NCI-H82 treated with DMSO at 0.1 percent for 48 hours (cell line): ENCODE measurements around the gene ERN1.
"Not testable (repeated sequence)": the region's sequence is repeated elsewhere in the genome, so short reads cannot be mapped to it uniquely, and the experiment has no call there.

Experiments
- DNase-seq: peaks from one replicate; lab custom pipeline; 2025; ENCODE audit not compliant: unreplicated experiment; lab: John Stamatoyannopoulos, UW

Gene ERN1

DNA sequence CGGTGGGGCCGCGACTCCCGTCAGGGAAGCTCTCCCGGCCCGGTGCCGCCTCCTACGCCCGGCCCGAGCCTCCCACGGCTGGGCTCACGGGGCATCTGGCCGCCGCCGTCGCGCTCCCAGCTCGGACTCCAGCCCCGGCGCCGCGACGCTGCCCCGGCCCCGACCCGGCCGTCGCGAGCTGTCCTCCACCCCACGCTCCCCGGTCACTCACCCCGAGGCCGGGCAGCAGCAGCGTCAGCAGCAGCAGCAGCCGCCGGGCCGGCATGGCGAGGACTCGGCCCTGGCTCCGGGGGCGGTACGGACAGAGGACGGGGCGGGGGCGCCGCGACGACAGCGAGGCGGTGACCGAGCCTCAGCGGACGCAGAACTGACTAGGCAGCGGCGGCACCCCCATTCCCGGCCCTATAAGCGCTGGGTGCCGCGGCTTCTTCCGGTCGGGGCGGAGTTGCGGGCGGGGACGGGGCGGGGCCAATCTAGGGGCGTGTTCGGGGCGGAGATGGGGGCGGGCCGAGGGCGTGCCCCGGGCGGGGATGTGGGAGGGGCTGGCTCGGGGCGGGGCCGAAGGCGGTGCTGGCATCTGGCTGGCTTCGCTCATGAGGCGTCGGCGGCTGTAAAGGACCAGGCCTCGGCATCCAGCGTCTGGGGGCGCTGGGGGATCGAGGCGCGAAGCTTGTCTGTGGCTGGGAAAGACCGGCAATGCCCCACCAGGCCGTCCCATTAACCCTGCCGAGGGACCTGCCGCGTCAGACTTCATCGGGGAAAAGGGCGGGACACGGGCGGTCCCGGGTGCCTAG lies at the start of gene ERN1:
ERN1 (minus strand) TSS at position 380 of the 794 bp plus-strand sequence; CDS start at position 265, 115 bp downstream.
- DNase-seq: peak; percentile 71

- not testable (repeated sequence) for DNase-seq
Observed at GRCh38 chr17:64179024-64179423, 49.1 kb upstream of the ERN1 start.

DNA sequence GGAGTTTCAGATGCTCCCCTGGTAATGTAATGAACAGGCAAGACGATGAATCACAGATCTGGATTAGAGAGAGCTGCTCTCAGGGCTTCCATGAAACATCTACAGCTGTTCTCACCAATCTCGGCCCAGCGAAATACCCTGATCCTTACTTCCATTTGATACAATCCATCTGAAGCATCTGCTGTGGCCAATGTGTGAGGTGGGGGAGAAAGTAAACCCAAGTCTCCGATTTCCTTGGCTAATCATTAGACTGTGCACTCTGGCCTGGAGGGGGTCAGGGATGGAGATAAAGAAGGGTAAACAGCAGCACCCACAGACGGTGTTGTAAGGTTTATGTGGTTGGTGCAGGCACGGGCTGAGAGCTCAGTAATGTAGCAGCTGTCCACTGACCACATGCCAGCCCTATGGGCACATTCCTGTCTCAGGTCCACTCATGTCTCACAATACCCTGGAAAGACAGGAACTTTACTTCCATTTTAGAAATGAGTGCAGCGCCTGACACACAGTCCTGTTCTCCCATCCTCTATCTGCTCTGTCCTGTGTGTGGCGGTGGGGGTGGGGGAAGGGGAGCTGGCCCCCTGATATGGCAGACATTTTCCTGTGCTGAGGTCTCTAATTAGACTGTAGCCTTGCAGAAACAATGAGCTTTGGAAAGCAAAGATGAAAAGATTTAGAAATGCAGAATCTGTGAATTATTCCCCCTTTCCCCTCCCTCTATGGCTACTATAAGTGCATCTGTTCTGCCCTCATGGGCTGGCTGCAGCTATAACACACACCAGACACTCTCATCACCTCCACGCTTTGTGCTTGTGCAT lies 48.3 kb upstream of the ERN1 start:
- peak; percentile 38 for DNase-seq

DNA sequence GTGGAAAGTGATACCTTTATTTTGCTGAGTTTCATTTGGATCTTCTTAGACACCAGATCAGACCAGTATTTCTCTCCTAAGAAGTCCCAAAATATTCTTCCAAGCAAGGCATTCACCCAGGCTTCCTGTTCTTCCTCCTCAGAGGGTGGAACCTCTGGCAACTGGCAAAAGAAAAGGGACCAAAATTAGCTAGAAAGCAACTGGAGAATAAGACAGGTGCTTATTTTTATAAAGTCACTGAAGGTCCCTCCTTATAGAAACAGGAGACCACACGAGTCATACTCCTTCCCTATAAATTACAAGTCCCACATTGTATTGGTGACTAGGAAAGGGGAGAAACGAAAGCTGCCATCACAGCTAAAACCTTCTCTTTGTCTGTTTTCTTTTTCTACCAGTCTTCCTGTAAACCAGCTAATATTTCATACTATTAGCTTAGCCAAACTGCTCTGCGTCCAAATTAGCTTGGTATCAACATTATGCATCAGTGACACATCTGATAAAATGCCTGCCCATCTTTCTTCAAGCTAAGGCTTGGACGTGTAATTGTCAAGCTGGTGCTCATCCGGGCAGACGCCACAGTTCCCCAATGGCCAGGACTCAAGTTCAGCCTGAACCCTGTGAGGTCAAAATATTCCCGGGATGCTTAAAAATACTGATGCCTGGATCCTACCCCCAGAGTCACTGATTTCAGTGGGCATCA lies 47.5 kb upstream of the ERN1 start:
- no peak for DNase-seq

GRCh38 chr17:64176556-64176955 lies 46.6 kb upstream of the ERN1 start:
- DNase-seq: peak; percentile 27

GRCh38 chr17:64174686-64175456 lies 44.9 kb upstream of the ERN1 start:
- no peak for DNase-seq

- DNase-seq: no peak
Observed at GRCh38 chr17:64173646-64174045, 43.7 kb upstream of the ERN1 start.

DNA sequence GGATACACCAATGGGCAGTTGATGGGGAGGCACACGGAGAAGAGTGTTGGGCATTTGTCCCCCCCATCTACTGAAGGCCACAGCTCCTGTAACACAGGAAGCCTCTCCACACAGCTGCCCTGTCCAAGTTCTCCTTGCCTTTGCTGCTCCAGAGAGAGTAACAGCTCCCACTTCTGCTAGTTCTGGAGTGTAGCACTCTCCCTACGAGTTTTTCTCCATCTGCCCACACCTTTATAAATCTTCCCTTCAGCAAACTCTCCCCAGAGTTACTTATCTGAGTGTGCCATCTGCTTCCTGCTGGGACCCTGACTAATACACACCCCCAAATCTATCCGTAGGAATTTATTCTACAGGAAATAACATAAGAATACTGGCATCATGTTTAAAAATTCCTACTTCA lies 42.6 kb upstream of the ERN1 start:
- no peak for DNase-seq

- DNase-seq: no peak
Observed at GRCh38 chr17:64171041-64171440, 41.1 kb upstream of the ERN1 start.

DNA sequence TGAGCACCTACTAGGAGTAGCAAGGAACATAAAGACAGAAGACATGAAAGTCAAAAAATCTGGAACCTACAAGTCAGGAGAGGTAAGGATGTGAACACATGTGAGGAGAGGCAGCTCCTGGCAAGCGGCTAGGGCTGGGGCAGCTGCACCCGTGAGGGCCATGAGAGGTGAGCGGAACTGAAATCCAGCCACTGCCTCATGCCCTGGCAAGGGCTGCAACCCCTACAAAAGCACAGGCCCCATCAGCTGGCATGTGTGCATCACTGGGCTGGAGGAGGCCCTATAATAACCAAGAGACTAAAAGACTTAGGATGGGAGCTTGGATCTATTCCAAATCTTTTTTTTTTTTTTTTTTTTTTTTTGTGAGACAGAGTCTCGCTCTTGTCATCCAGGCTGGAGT lies 40.3 kb upstream of the ERN1 start:
- no peak for DNase-seq

DNA sequence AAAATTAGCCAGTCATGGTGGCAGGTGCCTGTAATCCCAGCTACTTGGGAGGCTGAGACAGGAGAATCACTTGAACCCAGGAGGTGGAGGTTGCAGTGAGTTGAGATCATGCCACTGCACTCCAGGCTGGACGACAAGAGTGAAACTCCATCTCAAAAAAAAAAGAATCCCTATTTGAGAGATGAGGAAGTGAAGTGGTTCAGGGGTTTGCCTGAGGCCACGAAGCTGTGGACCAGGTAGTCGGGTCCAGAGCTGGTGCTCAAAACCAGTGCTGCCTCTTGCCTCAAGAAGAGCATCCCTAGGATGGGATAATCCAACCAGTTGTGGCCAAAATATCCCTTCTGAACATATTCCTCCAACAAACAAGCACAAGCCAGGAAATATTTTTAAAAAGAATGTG lies 37.7 kb upstream of the ERN1 start:
- not testable (repeated sequence) for DNase-seq

DNA sequence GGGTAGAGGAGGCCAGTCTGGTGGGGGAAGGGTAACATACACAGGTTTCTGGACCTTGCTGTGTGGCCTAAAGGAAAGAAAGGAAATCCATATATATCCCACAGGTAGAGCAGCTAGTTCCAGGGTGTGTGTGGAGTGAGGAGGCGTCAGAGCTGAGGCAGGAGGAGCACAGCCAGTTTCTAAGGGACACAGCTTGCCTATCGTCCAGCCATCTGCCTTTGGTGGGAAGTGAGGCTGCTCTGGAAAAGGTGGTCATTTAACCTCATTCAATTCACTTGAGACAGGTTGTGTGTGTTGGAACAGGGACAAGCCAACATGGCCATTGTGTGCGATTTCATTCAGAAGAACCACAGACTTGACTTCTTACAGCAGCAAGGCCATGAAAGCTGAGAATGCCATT lies 36.9 kb upstream of the ERN1 start:
- DNase-seq: no peak

DNA sequence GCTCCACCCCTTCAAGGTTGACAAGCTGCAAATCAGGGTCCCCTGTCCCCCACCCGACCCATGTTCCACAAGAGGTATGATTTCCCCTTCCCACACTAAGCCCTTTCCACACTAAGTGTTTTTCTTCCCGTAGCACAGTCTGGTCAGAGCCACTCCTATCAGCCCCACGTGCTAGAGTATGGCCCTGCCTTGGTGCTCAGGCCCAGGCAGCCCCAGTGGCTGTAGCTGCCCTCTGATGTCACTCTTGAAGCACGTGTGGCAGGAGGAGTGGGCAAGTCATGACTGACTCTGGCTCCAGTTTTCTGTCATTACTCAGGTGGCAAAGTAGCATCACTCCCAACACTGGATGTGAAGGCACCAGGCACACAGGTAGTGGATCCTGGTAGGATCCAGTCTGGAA lies 35.4 kb upstream of the ERN1 start:
- no peak for DNase-seq

GRCh38 chr17:64164596-64165285 lies 34.8 kb upstream of the ERN1 start:
- DNase-seq: no peak

DNA sequence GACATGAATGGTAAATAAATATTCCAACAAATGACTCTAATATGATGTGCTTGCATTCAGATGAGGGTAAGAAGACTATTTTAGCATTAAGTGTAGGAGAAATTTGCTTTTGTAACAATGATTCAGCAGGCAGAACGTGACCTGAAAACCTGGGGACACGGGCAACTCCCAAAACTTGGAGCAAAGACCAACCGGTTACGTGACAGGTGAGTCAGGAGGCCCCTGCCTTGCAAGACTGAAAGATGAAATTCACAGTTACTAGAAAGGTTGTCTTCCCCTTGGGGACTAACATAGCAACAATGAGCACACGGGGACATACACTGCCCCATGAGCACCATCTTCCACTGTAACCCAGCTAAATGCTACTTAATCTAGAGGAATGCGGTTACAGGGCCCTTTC lies 33.5 kb upstream of the ERN1 start:
- no peak for DNase-seq

GRCh38 chr17:64162554-64162953 lies 32.6 kb upstream of the ERN1 start:
- no peak for DNase-seq

DNA sequence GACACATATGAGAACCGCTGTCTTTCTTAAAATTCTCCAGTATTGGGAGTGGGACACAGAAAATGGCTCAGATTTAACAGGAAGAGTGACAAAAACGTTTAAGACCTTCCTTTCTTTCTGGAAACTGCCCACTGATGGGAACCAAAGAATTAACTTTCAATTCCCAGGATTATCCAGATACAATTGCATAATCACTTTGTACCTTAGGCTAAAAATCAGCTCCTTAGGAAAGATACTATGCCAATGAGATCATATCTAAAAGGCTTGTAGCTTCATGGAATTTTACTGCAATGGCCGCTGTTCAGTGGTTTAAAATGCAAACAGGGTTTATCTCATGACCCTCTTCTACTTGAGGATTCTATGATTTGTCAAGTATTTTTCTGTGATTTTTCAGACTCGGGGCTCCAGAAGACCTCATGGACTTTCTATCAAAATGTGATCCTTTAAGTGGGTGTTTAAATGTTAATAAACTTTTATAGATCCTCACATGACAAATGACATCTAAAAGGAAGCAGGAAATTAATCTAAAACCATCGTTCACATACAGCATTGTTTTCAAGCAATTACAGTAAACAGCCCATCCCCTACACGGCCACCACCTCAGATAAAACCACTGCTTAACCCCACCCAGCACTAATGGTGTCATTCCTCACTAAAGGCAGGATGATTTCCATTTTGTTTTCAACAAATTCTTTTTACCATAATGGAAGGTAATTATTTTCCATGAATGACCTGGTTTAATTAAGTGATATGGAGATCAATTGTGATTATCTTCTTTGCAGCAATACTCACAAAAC lies 31.6 kb upstream of the ERN1 start:
- no peak for DNase-seq

DNA sequence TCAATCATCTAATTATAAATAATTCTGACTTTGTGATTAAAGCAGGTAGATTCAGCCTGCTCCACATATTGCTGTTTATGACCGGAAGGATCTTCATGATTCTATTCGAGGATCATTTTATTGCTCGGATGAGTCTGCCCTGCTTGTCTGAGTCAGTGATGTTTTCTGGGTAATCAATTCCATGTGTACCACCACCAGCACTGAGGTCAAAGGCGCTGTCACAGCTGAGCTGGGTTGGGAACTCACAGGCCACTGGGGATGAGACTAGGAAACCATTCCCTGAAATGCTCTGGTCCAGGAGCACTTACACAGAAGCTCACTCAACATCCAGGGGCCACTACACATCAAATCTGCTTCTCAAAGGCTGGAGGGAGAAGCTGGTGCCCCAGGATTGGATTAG lies 30.4 kb upstream of the ERN1 start:
- DNase-seq: no peak

DNA sequence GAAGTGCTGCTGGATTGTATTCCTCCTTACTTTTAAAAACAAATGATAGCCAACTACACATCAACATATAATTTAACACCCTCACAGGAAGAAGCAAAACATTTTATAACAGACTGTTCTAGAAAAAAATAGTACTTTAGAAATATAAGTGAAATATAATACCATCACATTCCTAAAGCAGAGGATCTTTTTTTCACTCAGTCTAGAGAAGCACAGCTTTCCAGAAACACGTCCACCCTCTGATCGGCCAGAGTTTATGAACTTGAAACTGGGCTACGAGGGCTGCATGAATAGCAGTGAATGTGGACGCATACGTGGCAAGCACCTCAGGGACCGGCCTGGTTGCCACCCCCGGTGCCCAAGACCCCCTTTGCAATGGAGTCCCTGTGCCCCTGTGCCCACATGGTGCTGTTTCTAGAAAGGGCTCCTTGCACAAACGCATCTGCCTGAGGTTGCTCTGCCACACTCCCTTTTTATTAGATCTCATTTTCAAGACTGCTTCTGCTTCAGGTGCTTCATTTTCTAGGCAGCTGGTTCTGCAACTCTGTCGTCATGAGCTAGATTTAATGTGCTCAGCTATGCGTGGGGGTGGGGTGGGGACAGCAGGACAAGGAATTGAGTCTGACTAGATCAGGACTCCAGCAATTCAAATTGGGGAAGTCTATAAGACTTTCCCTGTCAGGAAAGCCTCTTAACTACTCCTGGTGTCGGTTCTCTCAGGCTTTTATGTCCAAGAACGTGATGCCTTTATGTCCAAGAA lies 29.1 kb upstream of the ERN1 start:
- peak; percentile 53 for DNase-seq
